Stimulated activated CD8-positive, alpha-beta memory T cell treated with anti-CD3 and anti-CD28 coated beads, Interleukin-7, amount 100 ng/mL, for 24 hours (primary cell): ENCODE measurements around the gene TXNDC2.
"Not testable (repeated sequence)": the region's sequence is repeated elsewhere in the genome, so short reads cannot be mapped to it uniquely, and the experiment has no call there.

Experiments
- DNase-seq: peaks from one replicate; pipeline ENCODE4 v3.0.0-alpha.2; 2020; ENCODE audit warnings: low read depth

Gene TXNDC2

DNA sequence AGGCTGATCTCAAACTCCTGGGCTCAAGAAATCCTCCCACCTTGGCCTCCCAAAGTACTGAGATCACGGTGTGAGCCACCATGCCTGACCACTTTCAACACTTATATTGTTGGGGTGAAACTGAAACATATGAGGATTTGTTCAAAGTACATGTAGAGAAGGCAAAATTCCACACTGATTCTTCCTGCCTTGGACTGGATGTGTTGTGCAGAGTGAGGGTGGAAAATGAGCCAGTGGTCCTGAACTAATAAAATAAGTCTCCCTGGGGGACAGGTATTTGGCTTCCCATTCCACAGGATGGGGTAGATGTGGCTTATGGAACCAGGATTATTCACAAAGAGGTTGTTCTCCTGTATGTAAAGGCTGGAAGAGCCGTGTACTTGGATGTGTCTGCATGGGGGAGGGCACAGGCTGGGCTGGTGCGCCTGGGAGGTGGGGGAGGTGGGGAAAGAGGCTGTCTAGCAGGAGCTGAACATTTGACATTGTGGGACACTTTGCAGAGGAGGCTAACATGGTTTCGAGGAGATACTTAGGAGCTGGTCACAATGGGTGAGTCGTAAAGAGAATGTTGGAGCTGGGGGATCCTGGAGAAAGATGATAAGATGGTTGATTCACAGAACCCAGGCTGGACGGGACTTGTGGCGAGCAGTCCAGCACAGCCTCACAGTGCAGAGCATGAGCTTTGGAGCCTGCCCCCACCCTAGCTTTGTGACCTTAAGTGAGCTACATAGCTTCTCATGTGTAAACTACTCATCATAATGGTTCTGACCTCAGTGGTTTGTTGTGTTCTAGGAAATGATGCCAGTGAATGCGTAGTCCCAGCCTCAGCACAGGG, at the start of gene TXNDC2:
Gene TXNDC2, plus strand, starts transcription at position 804 of the 835 bp plus-strand sequence. CDS start 708 bp downstream, outside the sequence.
- no peak for DNase-seq

DNA sequence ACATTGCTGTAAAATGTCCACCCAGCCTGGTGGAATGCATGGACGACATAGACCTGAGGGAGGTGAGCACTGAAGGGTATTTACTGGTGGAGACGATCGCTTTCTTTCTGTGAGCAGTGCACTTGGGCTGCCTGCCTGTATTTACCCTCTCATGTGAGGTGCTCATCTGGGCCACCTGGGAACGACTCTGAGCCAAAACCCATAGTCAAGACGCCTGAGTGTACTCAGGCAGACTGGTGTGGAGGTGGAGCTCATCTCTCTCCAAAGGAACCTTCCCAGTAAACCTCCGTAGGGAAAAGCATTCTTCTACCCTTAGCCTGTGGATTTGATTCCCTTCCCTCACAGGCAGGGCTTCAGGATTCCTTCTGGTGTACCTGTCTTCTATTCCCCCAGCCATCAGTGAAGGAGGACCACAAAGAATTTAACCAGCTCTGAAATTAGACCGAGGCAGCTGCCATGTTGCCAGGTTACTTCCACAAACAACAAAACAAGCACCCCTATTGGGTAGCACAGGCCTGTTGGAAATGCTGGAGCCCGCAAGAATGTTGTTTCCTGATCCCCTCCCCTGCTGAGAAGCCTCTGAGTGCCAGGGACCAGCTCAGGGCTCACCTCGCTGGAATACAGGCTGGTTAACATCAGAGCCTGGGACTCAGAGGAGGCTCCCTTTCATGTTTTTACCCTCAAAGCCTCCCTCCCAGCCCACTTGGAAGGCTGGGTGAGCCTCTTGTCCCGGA, 47.5 kb upstream of the TXNDC2 start:
- DNase-seq = no peak

DNA sequence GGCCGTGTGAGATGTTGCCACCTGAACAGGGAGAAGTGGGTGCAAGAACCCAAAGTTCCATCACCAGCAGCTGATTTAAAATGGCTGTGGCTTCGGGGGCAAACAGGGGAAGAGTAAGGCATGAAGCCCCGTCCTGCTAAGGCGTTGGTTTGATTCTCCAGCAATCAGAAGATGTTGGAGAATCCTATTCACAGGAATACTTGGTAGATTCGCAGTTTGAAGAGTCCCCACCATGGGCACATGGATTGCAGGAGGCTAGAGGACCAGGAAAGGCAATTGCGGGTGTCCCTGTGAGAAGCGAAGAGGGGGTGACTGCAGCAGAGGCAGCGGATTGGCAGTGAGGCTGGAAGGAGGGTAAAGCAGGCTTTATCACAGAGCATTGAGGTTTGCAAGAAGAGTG, 46.6 kb upstream of the TXNDC2 start:
- DNase-seq = no peak

DNA sequence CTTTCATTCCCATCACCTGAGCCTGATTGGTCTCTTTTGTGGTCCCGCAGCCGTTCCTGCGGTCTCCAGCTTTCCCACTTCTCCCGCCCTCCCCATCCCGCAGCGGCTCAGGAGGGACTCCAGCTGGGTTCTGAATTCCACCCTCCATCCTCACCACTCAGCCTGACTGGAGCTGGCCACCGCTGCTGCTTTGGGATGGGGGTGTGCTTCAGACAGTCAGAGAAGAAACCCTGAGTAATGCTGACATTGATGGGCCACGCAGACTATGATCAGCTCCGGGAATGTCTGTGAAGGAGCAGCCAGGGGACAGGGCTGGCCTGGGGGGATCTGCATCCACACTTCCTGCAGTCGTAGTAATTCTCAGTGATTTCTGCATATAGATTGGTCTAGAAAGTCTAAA, 45.9 kb upstream of the TXNDC2 start:
- no peak for DNase-seq

DNA sequence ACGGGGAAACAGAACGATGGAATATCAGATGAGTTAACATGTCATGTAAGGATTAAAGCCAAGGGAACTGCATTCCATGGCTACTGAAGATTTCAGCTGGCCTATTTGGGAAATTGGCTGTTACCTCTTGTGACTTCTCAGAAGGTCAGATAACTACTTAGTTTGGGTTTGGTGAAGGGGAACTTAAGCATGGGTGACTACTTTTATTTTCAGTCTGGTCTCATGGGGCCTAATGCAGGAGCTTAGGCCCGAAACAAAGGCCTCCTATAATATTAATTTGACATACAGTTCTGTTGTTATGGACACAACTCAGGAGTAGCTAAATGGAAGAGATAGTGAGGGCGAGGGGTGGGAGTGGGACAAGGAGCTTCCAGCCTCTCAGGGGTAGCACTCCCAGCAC, 44.0 kb upstream of the TXNDC2 start:
- DNase-seq = no peak

DNA sequence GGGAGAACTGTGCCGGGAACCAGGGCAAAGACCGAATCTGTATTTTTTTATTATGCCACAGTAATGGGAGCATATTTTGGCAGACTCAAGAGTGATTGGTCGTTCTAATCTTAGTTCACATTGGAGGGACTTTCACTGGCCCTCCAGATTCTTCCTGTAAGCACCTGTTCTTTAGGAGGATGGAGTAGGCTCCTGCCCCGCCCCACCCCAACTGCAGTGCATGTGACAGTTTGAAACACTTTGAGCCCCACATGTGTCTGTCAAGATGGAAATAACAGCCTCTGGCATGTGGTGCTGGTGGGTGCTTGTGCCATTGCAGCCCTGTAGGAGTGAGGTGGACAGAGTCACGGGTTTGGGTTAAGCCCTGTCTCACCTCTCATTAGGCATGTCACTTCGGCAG, 43.3 kb upstream of the TXNDC2 start:
- no peak for DNase-seq

DNA sequence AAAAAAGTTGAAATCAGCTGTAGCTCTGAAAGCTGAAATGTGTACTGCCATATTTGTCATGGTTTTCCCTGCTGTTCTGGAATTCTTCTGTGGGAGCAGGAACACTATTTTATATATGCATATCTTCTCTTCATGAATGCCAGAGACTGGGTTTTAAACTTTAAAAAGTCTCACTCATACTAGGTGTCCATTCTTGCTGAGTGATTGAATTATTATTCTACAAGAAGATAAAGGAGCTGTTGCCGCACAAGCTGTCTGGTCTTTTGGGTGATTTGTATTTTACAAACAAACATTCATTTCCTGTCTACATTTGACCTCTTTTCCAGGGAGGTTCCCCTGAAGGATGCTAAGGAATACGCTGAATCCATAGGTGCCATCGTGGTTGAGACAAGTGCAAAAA, 40.5 kb upstream of the TXNDC2 start:
- DNase-seq = no peak

DNA sequence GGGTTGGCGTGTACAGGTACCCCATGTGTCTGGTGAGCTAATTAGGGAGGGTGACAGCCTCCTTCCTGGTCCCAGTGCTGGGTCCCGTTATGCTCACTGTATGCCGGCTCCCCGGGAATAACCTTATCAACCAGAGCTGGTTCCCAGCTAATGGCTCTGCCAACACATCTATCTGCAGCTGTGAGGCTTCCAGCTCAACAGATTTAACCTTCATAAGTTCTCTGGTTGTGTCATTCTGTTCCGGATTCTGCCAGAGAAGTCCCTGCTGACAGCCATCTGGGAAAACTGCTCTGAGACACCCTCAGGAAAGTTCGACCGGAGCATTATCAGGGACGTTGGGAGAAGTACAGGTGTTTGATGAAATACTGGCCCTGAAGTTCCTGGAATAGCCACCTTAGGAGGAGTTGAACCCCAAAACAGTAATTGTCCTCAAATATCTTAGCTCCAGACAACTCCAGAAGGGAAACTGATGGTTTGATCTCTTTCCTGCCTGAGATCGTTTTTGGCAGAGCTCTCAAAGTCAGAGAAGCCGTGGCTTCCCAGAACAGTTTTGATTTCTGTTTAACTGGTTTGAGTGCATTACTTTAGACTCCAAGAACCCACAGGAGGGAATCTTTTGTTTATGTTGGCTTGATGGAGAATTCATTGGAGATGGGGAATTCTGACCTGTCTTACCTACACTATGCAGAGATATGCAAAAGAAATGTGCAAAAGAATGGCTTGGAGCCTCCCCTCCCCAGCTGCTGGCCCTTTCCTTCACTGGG, 39.4 kb upstream of the TXNDC2 start:
- no peak for DNase-seq

DNA sequence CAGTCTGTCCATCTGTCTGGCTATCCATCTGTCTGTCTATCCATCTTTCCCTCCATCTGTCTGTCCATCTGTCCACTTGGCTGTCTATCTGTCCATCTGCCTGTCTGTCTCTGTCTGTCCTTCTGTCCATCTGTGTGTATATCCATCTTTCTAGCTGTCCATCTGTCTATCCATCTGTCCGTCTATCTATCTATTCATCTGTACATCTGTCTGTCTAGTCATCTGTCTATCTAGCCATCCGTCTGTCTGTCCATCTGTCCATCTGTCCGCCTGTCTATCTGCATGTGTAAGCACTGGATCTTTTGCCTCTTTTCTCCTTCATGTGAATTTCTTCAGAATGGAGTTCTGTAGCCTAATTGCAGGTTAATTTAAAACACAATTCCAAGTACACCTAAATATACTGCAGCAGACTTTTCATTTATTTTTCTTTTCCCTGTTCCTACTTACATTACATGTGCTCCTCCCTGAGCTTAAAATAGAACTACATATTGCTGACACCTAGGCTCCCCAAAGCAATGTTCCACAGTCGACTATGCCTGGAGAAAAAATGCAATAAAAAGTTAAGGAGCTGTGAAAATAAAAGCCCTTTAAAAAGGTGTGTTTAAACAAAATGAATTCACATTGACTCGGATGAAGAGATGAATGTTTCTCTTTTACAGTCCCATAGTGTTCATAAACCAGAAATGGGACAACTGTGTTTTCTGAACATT, 37.4 kb upstream of the TXNDC2 start:
- DNase-seq = no peak

DNA sequence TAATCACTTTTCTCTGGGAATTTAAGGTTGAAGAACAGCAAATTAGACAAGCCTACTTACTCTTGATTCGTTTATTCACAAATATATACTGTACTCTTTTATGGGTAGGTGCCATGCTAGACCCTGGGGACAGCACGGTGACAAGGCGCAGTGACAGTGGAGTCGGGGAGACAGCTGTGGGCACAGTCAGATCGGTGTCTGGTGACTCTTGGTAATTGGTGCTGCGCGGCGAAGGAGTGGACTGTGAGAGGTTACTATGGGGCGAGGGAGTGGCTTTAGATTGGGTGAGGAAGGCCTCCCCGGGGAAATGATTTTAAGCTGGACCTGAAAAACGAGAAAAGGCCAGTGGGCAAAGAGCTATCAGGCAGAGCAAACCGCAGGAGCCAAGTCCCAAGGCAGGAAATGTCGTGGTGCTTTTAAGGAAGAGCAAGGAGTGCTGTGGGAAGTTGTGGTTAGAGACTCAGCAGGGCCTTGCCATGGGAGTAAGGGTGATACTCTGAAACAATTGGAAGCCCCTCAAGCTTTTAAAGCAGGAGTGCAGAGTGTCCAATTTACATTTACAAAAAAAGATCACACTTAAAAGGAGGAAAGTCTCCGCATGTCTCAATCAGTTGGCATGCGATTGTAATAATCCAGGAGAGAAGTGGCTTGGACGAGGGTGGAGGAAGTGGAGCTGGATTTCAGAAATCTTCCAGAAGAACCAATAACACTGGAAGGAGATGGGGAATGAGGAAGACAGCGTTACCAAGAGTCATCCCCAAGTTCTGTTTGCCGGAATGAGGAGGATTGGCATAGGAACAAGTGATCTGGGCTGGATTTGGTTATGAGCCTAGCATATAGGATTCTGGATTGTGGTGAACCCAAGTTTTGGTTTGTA, 36.1 kb upstream of the TXNDC2 start:
- no peak for DNase-seq

DNA sequence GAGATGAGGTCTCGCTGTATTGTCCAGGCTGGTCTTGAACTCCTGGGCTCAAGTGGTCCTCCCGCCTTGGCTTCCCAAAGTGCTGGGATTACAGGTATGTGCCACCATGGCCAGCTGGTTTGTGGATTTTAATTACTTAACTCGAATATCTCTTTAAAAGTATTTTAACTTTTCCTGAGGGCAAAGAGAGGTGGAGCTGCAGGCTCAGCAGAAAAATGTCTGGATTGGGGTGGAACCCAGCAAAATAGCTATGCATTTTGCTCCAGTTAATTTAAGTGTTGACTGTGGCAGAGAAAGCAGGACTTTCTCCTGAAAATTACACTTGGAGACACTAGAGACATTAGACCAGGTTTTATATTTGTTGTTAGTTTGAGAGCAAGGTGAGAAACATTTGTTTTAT, 35.5 kb upstream of the TXNDC2 start:
- no peak for DNase-seq

DNA sequence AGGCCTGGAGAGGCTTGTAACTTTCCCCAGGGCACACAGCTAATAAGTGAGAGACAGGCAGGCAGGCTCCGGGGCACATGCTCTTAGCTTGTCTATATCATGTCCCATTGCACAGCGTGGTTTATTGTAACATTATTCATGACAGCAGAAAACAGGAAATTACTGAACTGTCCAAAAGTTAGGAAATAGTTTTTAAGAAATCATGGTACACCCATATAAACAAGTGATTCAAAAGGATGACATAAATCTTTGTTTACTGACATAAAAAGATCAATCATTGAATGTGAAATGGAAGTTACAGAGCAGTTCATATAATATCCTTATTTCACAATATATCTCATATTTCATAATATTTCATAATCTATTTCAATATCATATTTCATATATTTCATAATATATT, 34.3 kb upstream of the TXNDC2 start:
- no peak for DNase-seq

DNA sequence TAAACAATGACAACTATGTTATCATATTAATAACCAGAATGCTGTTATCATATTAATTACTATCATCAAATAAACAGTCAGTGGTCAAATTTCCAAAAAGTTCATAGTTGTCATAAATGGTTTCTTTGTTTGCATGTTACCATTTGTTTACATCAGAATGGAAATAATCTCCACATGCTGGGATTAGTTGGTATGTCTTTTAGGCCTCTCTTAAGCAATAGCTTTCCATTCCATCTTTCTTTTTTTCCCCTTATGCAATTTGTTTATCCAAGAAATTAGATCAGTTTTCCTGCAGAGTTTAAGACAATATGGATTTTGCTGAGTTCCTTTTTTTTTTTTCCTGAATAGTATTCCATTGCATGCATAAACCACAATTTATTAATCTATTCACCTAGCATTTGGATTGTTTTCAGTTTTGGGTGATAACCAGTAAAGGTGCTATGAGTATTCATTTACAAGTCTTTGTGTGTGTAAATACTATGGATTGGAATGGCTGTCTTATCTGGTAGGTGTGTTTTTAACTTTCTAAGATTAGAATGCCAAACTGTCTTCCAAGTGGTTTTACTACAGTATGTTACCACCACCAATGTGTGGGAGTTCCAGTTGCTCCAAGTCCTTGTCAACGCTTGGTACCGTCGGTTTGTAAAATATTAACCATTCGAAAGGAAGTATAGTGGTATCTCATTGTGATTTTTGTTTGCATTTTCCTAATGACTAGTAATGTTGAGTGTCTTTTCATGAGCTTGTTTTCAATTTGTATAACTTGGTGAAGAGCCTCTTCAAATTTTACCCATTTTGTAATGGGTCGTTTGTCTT, 33.3 kb upstream of the TXNDC2 start:
- no peak for DNase-seq

DNA sequence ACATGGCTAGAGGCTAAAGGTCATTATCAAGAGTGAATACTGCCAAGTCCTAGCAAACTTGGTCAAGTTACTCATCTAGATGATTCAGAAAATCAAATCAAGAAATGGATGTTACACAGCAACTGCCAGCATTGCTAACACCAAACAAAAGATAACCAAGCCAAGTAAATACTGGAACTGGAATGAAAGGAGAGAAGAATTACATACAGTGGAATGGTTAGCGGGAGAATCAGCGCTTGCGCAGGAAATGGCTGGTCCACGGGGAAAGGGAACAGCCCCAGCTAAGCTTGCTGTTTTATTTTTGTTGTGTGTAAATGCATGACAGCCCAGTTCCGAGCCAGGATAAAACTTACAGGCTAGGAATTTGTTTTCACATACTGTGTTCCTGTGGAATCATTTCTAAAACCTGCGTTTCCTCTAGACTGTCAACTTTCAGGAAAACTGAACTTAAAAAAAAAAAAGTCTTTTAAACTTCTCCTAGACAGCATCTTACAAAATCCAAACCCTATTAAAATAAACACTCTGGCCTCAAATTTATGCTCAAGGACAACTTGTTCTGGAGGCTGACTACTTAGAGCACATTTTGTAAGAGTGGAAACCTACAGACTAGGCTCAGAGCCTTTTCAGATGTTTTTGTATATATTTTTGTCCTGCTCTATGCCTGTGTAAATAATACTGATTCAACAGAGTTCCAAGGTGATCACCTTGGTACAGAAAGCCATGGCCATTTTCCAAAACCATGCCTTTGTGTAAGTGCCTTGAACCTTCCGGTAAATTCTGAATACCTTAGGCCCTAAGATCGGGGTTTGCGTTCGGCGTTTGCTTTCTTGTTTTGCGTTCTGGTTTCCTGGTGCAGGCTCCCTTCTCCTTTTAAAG, 30.7 kb upstream of the TXNDC2 start:
- no peak for DNase-seq

DNA sequence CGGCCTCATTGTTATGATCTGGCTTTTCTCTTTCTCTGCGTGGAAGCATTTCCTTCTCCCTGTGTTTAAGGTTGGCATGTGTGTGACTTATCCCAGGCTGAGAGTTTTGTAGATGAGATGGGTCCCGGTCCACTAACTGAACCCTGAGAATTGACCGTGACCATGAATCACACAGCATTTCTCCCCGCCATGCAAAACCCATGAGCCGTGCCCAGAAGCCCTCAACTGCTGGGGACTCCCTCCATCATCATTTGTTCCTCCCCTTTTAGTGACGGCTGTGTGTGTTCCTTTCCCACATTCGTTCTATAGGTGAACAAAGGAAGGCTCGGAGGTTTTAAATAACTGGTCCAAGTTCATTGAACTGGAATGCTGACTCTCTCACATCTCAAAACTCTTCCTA, 30.1 kb upstream of the TXNDC2 start:
- no peak for DNase-seq

DNA sequence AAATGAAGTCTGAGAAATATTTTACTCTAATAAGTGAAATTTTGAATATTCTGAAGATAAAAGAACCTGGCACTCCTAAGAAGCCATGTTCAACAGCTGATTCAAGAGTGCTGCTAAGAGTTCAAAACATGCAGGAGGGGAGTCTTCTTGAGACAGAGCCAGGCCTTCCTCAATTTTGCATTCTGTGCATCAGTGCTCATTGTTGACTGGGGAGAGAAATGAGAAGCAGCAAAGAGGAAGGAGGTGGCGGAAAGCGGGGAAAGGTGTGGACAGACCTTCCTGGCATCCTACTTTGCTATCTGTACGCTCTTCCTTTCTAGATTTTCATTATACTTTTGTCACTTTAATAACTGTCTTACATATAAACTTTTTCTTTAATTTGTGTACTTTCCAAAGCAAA, 29.7 kb upstream of the TXNDC2 start:
- no peak for DNase-seq

DNA sequence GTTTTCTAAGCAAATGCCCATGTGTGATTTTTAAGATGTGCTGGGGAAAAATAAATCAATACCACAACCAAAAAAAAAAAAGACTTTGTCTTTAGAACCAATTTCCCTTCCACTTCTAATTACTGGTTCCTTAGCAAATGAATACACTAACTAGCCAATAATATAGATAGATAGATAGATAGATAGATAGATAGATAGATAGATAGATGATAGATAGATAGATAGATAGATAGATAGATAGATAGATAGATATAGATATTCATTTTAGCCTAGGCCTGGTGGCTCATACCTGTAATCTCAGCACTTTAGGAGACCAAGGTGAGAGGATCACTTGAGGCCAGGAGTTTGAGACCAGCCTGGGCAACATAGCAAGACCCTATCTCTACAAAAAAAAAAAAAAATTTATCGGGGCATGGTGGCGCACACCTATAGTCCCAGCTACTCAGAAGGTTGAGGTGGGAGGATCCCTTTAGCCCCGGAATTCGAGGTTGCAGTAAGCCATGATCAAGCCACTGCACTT, 28.2 kb upstream of the TXNDC2 start:
- not testable (repeated sequence) for DNase-seq

DNA sequence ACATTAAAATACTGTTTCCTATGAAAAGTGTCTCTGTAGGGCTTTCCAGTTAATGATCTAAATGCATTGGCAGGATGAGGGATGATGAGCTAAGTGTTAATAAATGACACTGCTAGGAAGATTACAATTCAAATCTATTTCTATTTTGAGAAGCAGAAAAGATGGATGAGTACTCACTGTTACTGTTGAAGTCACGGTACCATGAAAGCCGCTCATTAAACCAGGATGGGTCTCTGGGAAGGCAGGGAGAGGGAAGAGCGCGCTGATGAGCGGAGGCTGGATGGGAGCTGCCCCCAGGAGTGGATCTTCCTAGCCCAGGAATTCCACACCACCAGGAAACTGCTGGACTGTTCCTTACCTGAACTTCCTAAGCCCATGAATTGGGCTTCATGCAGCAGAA, 27.1 kb upstream of the TXNDC2 start:
- no peak for DNase-seq

DNA sequence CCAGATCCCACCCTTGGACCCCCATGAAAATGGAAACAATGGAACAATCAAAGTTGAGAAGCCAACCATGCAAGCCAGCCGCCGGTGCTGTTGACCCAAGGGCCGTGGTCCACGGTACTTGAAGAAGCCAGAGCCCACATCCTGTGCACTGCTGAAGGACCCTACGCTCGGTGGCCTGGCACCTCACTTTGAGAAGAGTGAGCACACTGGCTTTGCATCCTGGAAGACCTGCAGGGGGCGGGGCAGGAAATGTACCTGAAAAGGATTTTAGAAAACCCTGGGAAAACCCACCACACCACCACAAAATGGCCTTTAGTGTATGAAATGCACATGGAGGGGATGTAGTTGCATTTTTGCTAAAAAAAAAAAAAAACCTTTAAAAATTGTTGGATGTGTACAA, 26.5 kb upstream of the TXNDC2 start:
- DNase-seq = no peak
